ENCODE results near the gene ZNF524.

ZNF524 gene

DNA sequence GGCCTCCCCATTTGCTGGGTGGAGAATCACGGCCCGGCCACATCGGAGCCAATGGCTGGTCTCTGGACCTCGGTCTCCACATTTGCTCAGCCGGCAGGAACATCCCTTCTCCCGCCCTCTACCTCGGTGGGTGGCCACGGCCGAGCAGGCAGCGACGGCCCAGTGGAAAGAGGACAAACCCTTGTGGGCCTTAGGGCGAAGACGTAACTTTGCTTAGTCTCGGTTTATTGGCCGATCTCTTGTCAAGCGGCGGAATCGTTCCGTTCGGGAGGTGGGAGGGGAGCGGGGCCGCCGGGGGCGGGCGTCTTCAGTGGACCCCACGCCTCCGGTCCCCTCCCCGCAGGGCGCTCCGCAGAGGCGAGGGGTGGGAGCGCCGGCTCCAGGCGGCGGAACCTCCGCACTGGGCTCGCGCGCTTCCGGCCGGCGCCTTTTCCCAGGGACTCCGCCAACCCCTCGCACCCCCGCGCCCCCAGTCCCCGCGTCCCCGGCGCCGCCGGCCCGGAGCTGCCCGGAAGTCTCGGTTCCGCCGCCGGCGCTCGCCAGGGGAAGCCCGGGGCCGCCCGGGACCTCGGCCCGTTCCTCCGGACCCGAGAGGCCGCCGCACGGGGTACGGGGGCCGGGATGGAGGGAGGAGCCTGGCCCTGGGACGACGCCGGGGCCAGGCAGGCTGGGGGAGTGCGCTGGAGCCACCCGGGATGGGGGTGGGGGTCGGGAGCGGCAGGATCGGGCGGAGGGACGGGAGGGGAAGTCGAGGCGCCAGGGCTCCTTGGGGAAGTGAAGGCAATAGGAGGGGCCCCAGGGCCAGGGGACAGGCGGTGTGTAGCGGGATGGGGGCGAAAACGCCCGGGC is 40.7 kb downstream of the ZNF524 start, which contains the start of gene ZNF580:
Gene ZNF580 (plus strand): TSS at position 426 of the 849 bp plus-strand sequence. CDS start 1,507 bp downstream, outside the sequence.
- DNase-seq (ENCODE audit: extremely low read depth in 1 of 2, low read depth in 1 of 2) = peak in 1 of 2 donors; percentile 43

GRCh38 chr19:55641426-55642152 is 41.5 kb downstream of the ZNF524 start:
- no peak for DNase-seq (ENCODE audit: extremely low read depth in 1 of 2, low read depth in 1 of 2)

- DNase-seq (ENCODE audit: extremely low read depth in 1 of 2, low read depth in 1 of 2) = no peak
Observed at GRCh38 chr19:55642153-55643002, 42.3 kb downstream of the ZNF524 start.

GRCh38 chr19:55643003-55643886 is 43.2 kb downstream of the ZNF524 start, which contains the start of gene ZNF581:
Gene ZNF581 (plus strand): TSS chr19:55643649. CDS start chr19:55644572, 923 bp downstream.
- peak in 1 of 2 donors; percentile 63 for DNase-seq (ENCODE audit: extremely low read depth in 1 of 2, low read depth in 1 of 2)

DNA sequence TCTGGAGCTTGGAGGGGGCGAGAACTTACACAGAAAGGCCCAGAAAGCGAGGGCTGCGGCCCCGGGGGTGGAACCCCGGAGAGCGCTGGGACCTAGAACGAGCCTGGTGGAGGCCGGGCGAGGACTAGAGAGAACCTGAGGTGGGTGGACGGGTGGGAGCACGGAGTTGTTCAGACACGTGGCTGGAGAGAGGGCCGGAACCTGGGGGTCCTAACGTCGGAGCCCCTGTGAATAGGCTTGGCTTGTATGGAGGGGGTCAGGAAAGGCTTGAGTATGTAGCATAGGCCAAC is 43.7 kb downstream of the ZNF524 start:
- DNase-seq (ENCODE audit: extremely low read depth in 1 of 2, low read depth in 1 of 2) = no peak

GRCh38 chr19:55644191-55644833 is 44.2 kb downstream of the ZNF524 start:
- no peak for DNase-seq (ENCODE audit: extremely low read depth in 1 of 2, low read depth in 1 of 2)

GRCh38 chr19:55644842-55645511 is 44.9 kb downstream of the ZNF524 start:
- DNase-seq (ENCODE audit: extremely low read depth in 1 of 2, low read depth in 1 of 2) = no peak

- DNase-seq (ENCODE audit: extremely low read depth in 1 of 2, low read depth in 1 of 2) = no peak
Observed at GRCh38 chr19:55645512-55645881, 45.4 kb downstream of the ZNF524 start.

DNA sequence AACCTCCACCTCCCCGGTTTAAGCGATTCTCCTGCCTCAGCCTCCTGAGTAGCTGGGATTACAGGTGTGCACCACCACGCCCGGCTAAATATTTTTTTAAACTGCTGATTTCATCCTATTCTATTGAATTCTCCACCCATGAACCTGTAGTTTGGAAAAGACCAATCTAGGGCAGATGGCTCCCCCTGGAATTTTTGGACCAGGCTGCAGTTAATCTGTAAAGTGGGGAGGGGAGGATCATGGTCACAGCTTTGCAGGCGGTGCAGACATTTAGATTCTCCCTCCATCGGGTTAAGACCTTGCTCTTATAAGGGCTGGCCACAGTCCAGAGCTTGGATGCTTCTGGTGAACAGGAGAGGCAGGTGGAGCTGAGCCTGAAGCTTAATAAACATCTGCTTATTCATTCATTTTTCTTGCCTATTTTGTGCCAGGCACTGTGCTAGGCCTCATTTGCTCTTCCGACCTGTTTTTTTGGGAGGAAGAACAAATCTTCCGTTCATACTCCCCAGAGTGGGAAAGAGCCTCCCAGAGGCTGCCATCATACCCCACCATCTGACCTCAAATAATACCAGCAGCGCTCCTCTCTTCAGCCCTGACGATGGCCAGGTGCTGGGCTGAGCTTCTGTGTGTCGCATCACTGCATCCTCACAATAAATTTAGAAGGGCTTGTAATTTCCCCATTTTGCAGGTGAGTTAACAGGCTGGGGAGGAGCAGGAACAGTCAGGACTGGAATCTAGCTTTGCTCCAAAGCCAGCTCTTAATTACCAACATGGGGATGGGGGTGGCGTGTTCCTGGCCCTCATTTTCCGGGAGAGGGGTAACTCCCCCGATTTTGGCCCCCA is 47.0 kb downstream of the ZNF524 start:
- DNase-seq (ENCODE audit: extremely low read depth in 1 of 2, low read depth in 1 of 2) = no peak

DNA sequence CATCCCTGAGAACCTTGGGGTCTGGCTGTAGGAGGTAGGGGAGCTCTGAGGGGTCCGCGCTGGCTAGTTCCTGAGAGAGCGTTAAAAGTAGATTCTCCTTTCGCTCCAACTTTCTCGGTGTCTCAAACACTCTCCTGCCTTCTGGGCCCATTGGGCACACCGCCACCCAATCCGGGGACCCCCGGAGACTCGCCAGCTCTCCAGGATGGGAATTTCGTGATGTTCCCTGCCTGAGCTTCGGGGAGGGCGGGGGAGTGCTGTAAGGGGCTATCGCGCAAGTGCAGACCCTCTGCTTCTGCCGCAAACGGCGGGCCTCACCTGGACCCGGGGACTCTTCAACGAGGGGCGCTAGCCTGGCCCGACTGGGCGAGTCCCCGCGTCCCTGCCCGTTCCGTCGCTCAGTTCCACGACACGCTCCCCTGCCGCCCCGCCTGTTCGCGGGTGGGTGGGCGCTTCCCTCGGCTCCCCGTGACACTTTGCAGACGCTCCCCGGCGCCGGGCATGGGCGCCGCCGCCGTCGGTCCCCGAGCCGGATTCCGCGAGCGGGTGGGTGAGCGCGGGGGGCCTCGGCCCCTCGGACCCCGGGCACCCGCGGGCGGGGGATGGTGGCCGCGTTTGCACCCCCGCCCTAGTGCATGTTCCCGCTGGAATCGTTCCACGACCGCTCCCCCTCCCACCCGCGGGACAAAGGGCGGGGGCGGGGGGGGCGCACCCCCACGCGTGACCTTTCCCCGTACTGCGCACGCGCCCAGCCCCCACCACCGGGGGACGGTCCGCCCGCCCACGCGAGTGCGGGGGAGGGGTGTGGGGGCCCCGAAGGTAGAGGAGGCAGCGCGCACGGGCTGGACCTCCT is 47.9 kb downstream of the ZNF524 start, which contains the start of gene CCDC106:
Gene CCDC106 (plus strand): TSS at position 481 of the 853 bp plus-strand sequence. CDS start 835 bp downstream, outside the sequence.
- DNase-seq (ENCODE audit: extremely low read depth in 1 of 2, low read depth in 1 of 2) = no peak

DNA sequence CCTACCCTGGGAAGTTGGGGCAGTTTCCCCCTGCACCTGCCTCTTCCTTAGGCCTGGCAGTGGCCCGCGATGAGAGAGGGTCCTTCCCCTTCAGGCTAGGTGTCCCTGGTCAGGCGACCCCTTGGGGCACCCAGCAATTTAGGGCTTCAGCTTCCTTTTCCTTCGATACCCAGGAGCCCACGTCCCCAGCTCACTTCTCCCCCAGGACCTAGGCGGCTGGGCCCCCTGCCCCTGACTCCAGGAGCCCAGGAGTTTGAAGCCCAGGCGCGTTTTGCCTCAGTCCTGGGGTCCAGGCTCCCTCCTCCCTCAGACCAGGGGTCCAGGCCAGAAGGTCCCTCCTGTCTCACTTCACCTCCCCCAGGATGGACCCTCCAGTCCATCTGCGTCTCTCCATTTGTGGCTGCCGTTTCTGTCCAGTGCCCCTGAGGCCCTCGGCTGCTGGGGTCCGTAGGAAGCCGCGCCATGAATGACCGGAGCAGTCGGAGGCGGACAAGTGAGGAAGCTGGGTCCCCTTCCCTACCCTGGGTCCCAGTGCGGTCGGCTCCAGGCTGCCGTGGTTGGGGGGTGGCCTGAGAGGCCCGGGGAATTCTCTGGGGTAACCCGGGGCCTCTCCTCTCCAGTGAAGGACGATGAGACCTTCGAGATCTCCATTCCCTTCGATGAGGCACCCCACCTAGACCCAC is 48.6 kb downstream of the ZNF524 start:
- no peak for DNase-seq (ENCODE audit: extremely low read depth in 1 of 2, low read depth in 1 of 2)

GRCh38 chr19:55649268-55650125 is 49.4 kb downstream of the ZNF524 start:
- DNase-seq (ENCODE audit: extremely low read depth in 1 of 2, low read depth in 1 of 2) = no peak

DNA sequence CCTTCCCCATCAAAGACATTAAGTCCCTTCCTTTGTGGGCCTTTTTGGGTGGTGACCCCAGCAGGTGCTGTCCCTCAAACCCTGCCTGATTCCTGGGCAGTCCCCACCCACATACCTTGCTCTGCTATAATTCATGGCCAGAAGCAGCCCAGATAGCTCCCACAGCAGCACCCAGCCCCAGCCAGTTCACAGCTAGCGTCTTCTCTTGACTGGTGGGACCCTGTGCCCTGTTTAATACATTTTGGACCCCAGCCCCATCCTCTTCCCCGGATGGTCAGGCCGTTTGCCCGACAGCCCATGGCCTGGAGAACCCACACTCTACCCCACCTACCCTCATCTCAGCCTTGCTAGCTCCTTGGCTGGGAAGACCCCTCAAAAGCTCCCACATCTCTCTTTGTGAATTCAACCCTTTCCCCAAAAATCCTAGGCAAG is 50.1 kb downstream of the ZNF524 start:
- DNase-seq (ENCODE audit: extremely low read depth in 1 of 2, low read depth in 1 of 2) = no peak

GRCh38 chr19:55650602-55651230 is 50.6 kb downstream of the ZNF524 start:
- no peak for DNase-seq (ENCODE audit: extremely low read depth in 1 of 2, low read depth in 1 of 2)

- no peak for DNase-seq (ENCODE audit: extremely low read depth in 1 of 2, low read depth in 1 of 2)
Observed at GRCh38 chr19:55651236-55651635, 51.1 kb downstream of the ZNF524 start.
